ENCODE measurements around the gene PARD3. TPM values are rescaled to one million over a fixed set of nuclear protein-coding genes. Genes with fewer than 3 reads are reported as not detected.

Gene PARD3
- total RNA-seq, 2 donors from 2014 or later = 1.4 to 2.7 TPM

GRCh38 chr10:34175121-34175520 lies 640.0 kb downstream of the PARD3 start:
- DNase-seq (ENCODE audit: low spot score in 2 of 2) = no peak
- H3K27ac Mint-ChIP-seq = no peak overlapping the region
- ATAC-seq = no peak
- H3K9me3 Mint-ChIP-seq = peaks cover 0 to 4% of the 10 kb centered on the region in 2 donors
- no peaks in the 10 kb centered on the region for H3K36me3 Mint-ChIP-seq

- ATAC-seq (no peak), DNase-seq (ENCODE audit: low spot score in 2 of 2) (no peak)
- Mint-ChIP-seq H3K36me3 (no peaks in the 10 kb centered on the region), H3K9me3 (peaks cover 0 to 4% of the 10 kb centered on the region in 2 donors), H3K27ac (no peak overlapping the region)
Observed at GRCh38 chr10:34172936-34173533, 642.1 kb downstream of the PARD3 start.

- no peak for DNase-seq (ENCODE audit: low spot score in 2 of 2)
- ATAC-seq = no peak
- H3K27ac Mint-ChIP-seq = no peak overlapping the region
- H3K36me3 Mint-ChIP-seq = no peaks in the 10 kb centered on the region
- H3K9me3 Mint-ChIP-seq = peaks cover 0 to 4% of the 10 kb centered on the region in 2 donors
Observed at GRCh38 chr10:34171957-34172527, 643.1 kb downstream of the PARD3 start.

- H3K9me3 Mint-ChIP-seq = peaks cover 0 to 4% of the 10 kb centered on the region in 2 donors
- no peak for ATAC-seq
- no peak for DNase-seq (ENCODE audit: low spot score in 2 of 2)
- no peak overlapping the region for H3K27ac Mint-ChIP-seq
- H3K36me3 Mint-ChIP-seq = no peaks in the 10 kb centered on the region
Observed at GRCh38 chr10:34169677-34170076, 645.4 kb downstream of the PARD3 start.

- ATAC-seq (no peak), DNase-seq (ENCODE audit: low spot score in 2 of 2) (no peak)
- Mint-ChIP-seq H3K9me3 (peaks cover 0 to 4% of the 10 kb centered on the region in 2 donors), H3K27ac (no peak overlapping the region), H3K36me3 (no peaks in the 10 kb centered on the region)
Observed at GRCh38 chr10:34169131-34169530, 646.0 kb downstream of the PARD3 start.

GRCh38 chr10:34168439-34168838 lies 646.7 kb downstream of the PARD3 start:
- Mint-ChIP-seq H3K27ac (no peak overlapping the region), H3K36me3 (no peaks in the 10 kb centered on the region), H3K9me3 (peaks cover 0 to 4% of the 10 kb centered on the region in 2 donors)
- no peak for ATAC-seq
- no peak for DNase-seq (ENCODE audit: low spot score in 2 of 2)

- H3K27ac Mint-ChIP-seq = no peak overlapping the region
- ATAC-seq (no peak), DNase-seq (ENCODE audit: low spot score in 2 of 2) (no peak)
- no peaks in the 10 kb centered on the region for H3K36me3 Mint-ChIP-seq
- H3K9me3 Mint-ChIP-seq = peaks cover 4 to 5% of the 10 kb centered on the region in 2 donors
Observed at GRCh38 chr10:34166823-34167222, 648.3 kb downstream of the PARD3 start.

GRCh38 chr10:34166354-34166753 lies 648.7 kb downstream of the PARD3 start:
- H3K36me3 Mint-ChIP-seq = no peaks in the 10 kb centered on the region
- ATAC-seq = no peak
- peaks cover 4 to 5% of the 10 kb centered on the region in 2 donors for H3K9me3 Mint-ChIP-seq
- no peak for DNase-seq (ENCODE audit: low spot score in 2 of 2)
- no peak overlapping the region for H3K27ac Mint-ChIP-seq

- no peak for ATAC-seq
- H3K36me3 Mint-ChIP-seq = no peaks in the 10 kb centered on the region
- H3K9me3 Mint-ChIP-seq = peaks cover 0 to 10% of the 10 kb centered on the region in 2 donors
- no peak overlapping the region for H3K27ac Mint-ChIP-seq
- no peak for DNase-seq (ENCODE audit: low spot score in 2 of 2)
Observed at GRCh38 chr10:34164029-34164428, 651.1 kb downstream of the PARD3 start.

- Mint-ChIP-seq H3K27ac (no peak overlapping the region), H3K36me3 (no peaks in the 10 kb centered on the region), H3K9me3 (peaks cover 0 to 10% of the 10 kb centered on the region in 2 donors)
- DNase-seq (ENCODE audit: low spot score in 2 of 2) = no peak
- no peak for ATAC-seq
Observed at GRCh38 chr10:34163075-34163905, 651.8 kb downstream of the PARD3 start.

GRCh38 chr10:34161777-34162370 lies 653.2 kb downstream of the PARD3 start:
- H3K36me3 Mint-ChIP-seq = no peaks in the 10 kb centered on the region
- H3K27ac Mint-ChIP-seq = no peak overlapping the region
- no peak for ATAC-seq
- DNase-seq (ENCODE audit: low spot score in 2 of 2) = no peak
- peaks cover 0 to 10% of the 10 kb centered on the region in 2 donors for H3K9me3 Mint-ChIP-seq

GRCh38 chr10:34160595-34160994 lies 654.5 kb downstream of the PARD3 start:
- H3K36me3 Mint-ChIP-seq = no peaks in the 10 kb centered on the region
- DNase-seq (ENCODE audit: low spot score in 2 of 2) (no peak), ATAC-seq (no peak)
- H3K9me3 Mint-ChIP-seq = peaks cover 0 to 10% of the 10 kb centered on the region in 2 donors
- H3K27ac Mint-ChIP-seq = no peak overlapping the region

GRCh38 chr10:34157501-34157900 lies 657.6 kb downstream of the PARD3 start:
- no peaks in the 10 kb centered on the region for H3K36me3 Mint-ChIP-seq
- no peak for ATAC-seq
- DNase-seq (ENCODE audit: low spot score in 2 of 2) = no peak
- H3K9me3 Mint-ChIP-seq = peaks cover 0 to 8% of the 10 kb centered on the region in 2 donors
- no peak overlapping the region for H3K27ac Mint-ChIP-seq

- no peak for ATAC-seq
- Mint-ChIP-seq H3K9me3 (peaks cover 0 to 5% of the 10 kb centered on the region in 2 donors), H3K36me3 (no peaks in the 10 kb centered on the region), H3K27ac (no peak overlapping the region)
- DNase-seq (ENCODE audit: low spot score in 2 of 2) = no peak
Observed at GRCh38 chr10:34156781-34157425, 658.2 kb downstream of the PARD3 start.

- DNase-seq (ENCODE audit: low spot score in 2 of 2) (no peak), ATAC-seq (no peak)
- H3K36me3 Mint-ChIP-seq = no peaks in the 10 kb centered on the region
- H3K27ac Mint-ChIP-seq = no peak overlapping the region
- H3K9me3 Mint-ChIP-seq = peaks cover 0 to 3% of the 10 kb centered on the region in 2 donors
Observed at GRCh38 chr10:34155812-34156211, 659.3 kb downstream of the PARD3 start.

- no peak for DNase-seq (ENCODE audit: low spot score in 2 of 2)
- no peak overlapping the region for H3K27ac Mint-ChIP-seq
- H3K36me3 Mint-ChIP-seq = no peaks in the 10 kb centered on the region
- ATAC-seq = no peak
- H3K9me3 Mint-ChIP-seq = no peaks in the 10 kb centered on the region
Observed at GRCh38 chr10:34154383-34154900, 660.7 kb downstream of the PARD3 start.

All from activated naive CD4-positive, alpha-beta T cell treated with anti-CD3 and anti-CD28 coated beads, Interleukin-2, amount 50 U/mL, for 72 hours (primary cell).